GM15510 (cell line): ENCODE results near the gene ZNRF1.

Experiments used
- POLR2A ChIP-seq: IDR thresholded peaks from 3 replicates; pipeline ENCODE4 v1.6.1; 2011; ENCODE audit warnings: borderline replicate concordance; ENCODE audit not compliant: insufficient read length; ENCODE audit errors: extremely low read depth

The ZNRF1 gene

DNA sequence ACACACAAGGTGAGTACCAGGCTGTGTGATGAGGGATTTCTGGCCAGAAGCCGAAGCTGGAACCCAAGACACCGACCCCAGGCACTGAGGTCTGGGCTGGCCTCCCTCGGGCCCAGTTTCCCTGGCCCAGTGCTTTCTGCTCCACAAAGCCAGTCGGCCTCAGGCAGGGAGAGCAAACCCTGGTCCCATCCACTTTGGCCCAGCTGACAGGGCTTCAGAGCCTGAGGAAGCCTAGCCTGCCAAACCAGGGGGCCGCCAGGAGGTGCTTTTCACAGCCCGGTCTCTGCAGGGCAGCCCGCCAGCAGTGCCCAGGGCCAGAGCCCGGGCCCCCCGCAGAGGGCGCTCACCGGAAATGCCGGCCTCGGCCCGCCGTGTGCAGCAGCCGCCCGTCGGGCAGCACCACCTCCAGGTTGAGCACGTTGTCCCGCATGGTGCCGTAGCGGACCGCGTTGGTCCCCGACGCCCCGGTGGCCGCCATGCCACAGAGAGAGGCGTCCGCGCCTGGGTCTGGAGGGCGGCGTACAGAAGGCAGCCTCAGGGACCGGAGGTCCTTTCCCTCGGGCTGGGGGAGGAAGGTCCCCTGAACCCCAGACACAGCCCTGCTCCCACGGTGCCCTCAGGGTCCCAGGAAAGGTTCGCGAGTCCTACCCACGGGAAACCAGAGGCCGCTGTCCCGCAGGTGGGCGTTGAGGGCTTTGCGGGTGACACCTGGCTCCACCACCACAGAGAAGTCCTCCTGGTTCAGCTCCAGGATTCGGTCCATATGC, 115.5 kb downstream of the ZNRF1 start:
- TF ChIP-seq POLR2A = no peak

DNA sequence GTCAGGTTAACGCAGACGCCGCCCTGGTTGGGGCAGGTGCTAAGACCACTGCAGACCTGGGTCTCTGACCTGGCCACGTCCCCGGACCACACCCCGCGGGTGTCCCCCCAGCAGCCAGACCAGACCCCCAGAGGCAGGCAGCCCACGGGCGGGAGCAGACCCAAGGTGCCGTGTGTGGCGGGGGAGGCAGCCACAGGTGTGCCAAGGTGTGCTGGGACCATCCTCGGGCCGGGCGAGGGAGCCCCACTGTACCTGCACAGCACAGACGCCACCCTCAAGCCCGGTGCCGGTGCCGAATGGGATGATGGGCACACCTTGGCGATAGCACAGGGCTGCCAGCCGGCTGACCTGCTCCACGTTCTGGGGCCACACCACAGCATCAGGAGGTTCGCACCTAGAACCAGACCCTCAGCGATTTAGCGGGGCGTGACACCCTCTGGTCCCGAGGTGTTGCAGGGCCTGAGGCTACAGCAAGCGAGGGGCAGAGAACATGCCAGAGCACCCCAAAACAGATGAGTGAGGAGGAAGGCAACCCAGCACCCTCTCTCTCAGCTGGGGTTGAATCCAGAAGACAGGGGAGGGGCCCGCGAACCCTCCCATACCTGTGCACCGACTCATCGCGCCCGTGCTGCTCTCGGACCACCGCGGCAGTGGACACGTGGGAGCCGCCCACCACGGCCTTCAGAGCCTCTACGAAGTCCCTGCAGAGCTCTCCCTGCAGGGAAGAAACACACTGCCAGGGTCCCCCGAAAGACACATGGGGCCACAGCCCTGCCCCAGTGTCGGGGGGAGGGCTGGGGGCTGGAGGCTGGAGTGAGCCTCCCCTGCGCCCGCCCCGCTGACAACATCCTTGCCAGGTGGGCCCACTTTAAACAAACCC, 116.4 kb downstream of the ZNRF1 start:
- no peak for TF ChIP-seq POLR2A

DNA sequence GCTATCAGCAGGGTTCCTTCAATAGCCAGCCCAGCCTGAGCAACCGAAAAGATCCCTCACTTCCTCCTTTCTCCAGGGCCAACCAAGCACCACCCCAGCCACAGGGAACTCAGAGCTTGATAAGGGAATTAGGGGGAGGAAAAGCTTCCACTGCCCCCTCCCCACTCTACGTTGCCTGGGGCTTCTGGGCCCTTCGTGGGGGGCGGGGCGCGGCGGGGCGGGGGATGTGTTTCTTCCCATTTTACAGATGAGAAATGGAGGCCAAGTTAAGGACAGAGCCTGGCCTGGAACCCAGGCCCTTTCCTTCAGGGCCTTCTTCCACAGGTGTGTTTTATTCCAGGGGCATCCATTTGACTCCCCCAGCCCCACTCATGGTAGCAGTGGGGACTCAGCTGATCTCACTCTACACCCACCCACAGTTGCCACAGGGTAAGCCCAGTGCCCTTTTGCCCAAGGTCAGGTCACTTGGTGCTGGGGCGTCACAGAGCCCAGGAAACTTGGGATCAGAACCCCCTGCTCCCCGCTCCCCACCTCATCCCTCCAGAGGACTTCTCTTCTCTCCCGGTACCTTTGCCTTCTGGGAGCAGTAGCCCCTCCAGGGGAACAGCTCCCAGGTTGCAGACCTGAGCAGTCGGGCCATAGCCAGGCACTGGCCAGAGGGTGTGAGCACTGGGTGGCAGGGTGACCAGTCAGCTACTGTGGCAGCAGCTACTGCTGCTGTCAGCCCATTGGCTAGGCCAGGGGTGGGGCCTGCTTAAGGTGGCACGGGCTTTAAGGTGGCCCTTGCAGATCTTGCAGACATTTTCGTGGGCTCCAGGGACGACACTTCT, 117.5 kb downstream of the ZNRF1 start, which contains the start of gene LDHD:
Gene LDHD (minus strand): TSS at position 700 of the 830 bp plus-strand sequence. CDS start 60 bp downstream, at position 640.
- no peak for TF ChIP-seq POLR2A

DNA sequence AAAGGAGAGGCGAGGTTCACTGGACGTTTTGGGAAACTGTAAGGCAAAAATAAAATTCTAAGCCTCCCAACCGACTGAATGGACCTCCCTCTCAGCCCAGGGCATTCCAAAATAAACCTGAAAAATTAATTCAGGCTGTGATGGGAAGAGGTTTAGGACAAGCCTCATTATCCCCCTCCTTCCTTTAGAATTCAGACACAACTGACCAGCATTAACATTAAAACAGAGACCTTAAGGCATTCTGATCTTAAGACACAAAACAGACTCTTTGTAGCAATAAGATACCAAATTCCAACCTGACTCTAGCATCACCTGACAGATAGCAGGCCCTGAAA, 118.1 kb downstream of the ZNRF1 start:
- no peak for TF ChIP-seq POLR2A

DNA sequence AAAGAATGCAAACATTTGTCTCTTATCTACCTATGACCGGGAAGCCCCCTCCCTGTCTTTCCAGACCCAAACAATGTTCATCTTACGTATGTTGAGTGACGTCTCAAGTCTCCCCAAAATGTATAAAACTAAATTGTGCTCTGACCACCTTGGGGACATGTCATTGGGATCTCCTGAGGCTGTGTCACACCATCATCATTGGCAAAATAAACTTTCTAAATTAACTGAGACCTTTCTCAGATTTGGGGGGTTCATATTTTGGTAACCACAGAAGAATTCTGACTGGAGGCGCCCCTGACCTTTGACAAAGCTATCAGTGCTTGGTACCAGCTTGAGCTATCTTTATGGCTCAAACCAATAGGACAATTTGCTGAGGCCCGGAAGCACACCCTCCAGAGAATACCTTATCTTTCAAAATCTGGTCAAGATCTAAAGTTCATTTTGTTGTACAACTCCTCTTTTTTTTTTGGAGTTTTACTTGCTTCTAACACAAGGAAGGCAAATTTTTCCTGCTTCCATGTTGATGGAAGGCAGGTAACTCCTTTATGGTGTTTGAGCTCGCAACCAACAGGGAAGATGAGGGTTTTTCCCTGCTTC, 120.2 kb downstream of the ZNRF1 start:
- TF ChIP-seq POLR2A = no peak

DNA sequence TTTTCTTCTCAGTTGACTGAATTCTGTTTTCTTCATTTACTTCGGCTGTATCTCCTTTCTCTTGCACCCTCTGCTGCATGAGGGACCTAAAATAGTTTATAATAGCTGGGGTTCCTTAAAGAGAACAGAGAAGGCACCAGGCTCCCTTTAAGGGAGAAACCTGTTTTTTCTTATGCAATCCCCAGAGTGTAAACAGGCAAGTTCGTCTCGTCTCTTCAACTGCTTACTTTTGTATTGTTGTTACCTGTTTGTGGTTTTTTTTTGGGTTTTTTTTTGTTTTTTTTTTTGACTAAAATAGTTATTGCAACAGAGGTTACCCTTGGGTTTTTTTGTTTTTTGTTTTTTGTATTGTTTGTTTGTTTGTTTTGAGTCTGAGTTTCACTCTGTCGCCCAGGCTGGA, 121.4 kb downstream of the ZNRF1 start:
- no peak for TF ChIP-seq POLR2A

DNA sequence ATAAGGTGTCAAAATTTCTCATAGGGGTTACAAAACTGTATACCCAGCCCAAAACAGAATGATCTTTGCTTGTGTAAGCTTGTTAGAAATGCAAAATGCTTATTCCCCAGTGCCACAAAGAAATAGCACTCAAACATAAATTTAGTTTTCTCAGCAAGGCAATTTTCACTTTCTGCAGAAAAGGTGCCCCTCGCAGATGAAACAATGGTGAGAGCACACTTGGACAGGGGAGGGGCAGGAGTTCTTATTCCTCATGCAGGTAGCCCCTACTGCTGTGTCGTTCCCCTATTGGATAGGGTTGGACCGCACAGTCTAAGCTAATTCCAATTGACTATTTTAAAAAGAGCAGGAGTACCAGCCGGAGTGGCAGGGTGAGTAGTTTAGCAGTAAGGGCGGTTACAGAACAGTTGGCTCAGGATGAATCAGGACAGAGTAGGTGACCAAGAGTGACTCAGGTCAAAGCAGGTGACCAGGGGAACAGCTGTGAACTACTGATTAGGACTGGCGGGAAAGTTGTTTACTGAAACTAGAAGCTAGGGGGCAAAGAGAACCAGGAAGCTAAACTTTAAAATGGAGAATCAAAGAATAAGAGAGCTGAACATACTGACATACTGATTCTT, 123.2 kb downstream of the ZNRF1 start:
- TF ChIP-seq POLR2A = no peak

DNA sequence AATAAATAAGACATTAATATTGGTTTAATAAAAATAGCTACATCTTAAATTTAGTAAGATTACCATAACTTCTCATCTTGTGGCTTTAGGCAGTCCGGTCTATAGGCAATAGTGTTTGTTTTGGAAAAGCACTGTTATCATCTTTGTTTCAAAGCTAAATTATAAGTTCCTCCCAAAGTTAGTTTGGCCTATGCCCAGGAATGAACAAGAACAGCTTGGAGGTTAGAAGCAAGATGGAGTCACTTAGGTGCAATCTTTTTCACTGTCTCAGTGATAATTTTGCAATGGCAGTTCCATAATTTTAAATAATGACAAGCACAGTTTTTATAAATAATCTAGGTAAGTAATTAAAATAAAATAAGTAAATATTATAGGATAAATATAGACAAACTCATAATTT, 123.8 kb downstream of the ZNRF1 start:
- TF ChIP-seq POLR2A = no peak

DNA sequence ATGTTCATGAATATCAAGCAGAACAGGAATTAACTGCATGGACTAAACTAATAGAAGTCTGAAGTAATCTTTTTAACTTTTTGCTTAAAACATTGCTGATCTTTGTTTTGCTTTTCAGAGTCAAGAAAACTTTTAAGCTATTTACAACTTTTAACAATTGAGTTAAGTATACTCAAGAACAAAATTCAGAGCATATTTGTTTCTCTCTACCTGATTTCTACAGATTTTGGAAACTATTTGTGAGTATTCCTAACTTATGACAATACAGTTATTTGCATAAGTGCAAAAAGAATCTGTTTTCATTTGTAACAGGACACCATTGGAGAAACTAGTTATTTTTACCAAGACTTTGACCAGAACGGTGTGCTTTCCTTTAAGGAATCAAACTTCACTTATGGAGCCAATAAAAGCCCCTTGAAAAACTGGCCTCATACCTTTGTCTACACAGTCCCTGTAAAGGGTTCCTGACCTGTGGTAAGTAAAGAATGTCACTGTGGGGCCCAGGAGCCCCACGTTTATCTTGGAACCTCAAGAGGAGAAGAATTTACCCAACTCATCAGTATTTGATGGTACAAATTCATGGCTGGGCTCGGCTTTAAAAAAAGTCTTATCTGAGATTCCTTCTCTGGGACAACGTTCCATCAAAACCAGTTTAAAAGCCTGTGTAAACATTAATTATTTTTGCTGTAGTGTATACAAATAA, 129.0 kb downstream of the ZNRF1 start:
- no peak for TF ChIP-seq POLR2A

DNA sequence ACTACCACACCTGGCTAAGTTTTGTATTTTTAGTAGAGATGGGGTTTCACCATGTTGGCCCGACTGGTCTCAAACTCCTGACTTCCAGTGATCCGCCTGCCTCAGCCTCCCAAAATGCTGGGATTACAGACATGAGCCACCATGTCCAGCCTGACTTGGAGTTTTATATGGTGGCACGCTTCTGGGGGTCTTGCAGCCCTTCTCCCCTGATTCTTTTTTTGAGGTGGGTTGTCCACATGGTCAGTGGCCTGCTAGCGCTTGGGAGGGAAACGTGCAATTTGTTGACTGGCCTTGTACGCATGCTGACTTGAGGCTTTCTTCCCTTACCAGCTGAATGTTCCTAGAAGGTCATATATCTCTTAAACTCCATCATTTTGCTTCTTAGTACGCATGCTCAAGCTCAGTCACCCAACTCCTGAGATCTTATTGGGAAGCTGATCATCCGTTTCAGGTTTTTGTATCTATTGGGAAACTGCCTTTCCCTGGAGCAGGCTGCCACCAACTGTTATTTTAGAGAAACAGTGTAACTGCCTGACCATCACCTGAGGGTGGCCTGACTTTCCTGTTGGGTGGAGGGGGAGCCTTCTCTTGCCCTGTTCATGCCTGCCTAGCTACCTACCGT, 131.4 kb downstream of the ZNRF1 start:
- TF ChIP-seq POLR2A = no peak

DNA sequence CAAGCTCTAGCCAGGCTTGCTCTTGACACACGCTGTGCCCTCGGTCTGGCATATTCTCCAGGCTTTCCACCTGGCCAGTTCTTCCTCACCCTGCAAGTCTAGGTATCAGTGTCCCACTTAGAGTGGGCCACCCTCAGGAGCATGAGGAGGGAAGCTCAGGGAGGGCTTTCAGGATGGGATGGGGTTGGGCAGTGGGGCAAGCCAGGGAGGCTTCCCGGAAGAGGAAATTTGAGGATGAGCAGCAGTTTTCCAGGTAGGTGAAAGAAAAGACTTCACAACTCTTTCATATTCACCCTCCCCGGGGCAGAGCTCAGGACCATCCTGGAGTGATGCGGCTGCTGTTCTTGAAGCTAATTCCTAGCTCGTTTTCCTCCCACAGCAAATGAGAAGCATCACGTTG, 132.3 kb downstream of the ZNRF1 start:
- TF ChIP-seq POLR2A = no peak

DNA sequence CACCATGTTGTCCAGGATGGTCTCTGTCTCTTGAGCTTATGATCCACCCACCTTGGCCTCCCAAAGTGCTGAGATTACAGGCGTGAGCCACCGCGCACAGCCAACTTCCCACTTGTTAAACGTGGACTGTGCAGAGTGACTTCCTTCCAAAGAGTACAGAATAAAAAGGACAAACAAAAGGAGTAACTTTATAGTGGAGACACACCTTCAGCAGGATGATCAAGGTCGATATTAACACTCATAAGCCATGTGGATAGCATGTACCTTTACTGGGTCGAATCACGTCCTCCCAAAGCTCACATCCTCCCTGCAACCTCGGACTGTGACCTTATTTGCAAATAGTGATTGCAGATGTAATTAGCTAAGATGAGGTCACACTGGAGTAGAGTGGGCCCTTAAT, 139.4 kb downstream of the ZNRF1 start:
- TF ChIP-seq POLR2A = no peak

DNA sequence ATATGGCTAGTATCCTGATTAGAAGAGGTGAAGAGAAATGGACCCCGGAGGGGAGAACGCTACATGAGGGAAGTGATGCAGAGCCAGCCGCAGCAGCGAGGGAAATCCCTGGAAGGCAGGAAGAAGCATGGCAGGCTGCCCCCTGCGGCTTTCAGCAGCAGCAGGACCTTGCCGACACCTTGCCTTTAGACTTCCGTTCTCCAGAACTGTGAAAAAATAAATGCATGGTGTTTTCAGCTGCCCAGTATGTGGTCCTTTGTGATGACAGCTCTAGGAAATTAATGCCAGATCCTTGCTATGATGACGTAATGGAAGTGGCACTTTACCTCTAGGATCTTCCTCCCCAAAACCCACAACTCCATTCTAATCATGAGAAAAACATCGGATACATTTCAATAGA, 139.8 kb downstream of the ZNRF1 start:
- no peak for TF ChIP-seq POLR2A

DNA sequence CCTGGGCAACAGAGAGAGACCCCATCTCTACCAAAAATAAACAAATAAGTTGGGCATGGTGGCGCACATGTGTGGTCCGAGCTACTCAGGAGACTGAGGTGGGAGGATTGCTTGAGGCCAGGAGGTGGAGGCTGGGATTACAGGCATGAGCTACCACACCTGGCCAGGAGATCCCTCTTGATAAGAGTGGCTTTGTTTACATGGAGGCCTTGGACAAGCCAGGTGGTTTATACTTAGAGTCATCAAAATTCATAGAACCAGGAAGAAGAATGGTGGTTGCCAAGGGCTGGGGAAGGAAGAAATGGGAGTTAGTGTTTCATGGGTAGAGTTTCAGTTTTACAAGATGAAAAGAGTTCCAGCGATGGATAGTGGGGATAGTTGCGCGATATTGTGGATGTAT, 140.7 kb downstream of the ZNRF1 start:
- no peak for TF ChIP-seq POLR2A

DNA sequence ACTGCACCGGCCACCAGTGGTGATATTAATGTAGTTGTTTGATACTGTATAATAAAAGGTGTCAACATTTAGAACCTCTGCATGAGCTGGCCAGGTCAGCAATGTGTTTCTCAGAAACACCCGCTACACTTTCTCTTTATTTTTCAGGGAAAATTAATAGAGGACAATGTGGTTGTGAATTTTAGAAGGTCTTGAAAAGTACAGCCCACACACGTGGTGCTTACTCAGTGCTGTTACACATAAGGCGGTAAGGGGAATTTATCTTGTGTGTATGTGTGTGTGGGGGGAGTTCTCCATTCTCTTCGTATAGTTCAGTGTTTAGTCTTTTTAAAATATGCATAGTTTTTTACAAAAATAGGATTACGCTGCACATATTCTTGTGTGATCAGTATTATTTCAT, 145.1 kb downstream of the ZNRF1 start:
- no peak for TF ChIP-seq POLR2A
